ENCODE data around the gene CTDNEP1. TPM values are rescaled to one million over a fixed set of nuclear protein-coding genes. Genes with fewer than 3 reads are reported as not detected.

Gene CTDNEP1
- 184 TPM for polyA plus RNA-seq (ENCODE audit: insufficient read length)

- DNase-seq: peak; percentile 100
Measured at GRCh38 chr17:7251661-7252175, at the start of gene CTDNEP1. CTDNEP1 (minus strand) TSS chr17:7251734; CDS start chr17:7251296, 438 bp downstream.

DNA sequence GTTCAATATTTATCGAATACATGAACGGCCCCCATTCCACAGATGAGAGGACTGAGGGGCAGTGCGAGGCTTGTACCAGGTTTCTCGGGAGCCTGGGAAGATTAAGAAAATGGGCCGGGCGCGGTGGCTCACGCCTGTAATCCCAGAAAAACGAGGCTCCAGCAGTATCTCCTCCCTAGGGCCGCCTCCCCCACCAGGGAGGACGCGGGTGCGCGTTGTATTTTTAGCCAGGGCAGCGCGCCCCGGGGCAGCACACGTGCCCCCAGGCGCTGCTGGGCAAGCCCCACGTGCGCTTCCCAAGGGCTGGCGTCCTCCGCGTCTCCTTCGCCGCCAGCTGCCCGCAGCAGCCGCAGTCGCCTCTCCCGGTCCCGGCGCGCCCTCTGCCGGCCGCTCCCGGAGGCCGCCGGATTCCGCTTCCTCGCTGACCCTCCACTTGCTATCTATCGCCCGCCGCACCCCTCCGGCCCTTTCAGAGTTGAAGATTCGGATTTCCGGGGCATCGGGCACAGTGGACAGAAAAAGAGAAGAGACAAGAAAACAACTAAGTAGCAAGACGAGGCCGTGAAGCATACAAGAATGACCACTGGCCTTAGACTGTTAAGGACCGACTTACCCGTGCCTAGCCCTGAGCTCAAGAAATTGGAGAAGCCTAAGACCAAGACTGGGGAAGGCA, 44.8 kb upstream of the CTDNEP1 start:
- DNase-seq: peak; percentile 84

GRCh38 chr17:7295230-7296180, 44.0 kb upstream of the CTDNEP1 start:
- DNase-seq: no peak

- peak; percentile 45 for DNase-seq
Measured at GRCh38 chr17:7294614-7295153, 43.1 kb upstream of the CTDNEP1 start, which contains the start of gene YBX2. YBX2 (minus strand) TSS chr17:7294639; CDS start chr17:7294500, 139 bp downstream.

DNA sequence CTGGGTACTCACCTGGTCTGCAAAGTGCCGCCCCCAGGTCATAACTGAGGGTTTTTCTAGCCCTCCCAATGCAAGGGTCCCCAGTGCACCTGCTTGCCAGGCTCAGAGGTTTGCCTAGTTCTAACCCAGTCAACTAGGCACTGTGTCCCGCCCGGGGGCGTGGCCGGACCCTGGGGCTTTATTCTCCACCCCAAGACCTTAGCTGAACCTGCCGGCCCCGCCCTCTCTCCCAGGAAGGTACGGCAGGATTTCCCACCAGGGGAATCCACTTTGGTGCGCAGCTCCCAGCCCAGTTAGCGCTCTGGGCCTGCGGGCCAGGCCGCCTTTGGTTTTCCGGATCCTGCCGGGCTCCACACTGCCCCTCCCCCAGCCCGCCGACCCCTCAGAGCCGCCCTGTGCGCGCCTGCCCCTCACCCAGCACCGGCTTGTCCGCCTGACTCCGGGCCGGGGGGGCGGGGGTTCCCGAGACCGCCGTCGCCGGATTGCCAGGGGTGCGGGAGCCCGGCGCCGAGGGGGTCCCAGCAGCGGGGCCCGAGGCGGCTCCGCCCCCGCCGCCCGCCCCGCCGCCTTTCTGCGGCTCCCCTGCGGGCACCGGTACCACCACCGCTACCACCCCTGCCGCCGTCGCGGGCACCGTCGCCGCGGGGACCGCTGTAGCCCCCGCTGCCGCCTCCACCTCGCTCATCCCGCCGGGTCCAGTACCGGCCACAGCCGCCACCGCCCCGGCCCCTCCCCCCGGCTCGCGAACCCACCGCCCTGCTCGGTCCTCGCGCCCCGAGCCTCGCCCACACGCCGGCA, 42.5 kb upstream of the CTDNEP1 start:
- DNase-seq: no peak

DNA sequence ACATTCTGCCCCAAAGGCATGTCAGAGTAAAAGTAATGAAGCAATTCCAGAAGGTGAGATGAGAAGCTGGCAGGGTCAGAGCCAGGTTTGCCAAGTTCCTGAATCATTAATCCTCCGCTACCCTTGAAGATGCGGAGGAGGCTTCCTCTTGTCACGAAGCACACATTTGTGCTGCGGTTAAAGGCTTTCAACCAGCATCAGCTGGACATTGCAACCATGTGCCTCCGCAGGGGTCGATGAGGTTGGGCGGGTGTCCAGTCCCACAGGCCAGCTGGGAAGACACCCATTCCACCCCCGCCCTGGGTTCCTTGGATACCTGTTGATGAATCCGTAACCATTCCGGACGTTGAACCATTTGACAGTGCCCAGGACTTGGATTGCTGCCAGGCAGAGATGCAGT, 41.6 kb upstream of the CTDNEP1 start:
- DNase-seq: no peak

DNA sequence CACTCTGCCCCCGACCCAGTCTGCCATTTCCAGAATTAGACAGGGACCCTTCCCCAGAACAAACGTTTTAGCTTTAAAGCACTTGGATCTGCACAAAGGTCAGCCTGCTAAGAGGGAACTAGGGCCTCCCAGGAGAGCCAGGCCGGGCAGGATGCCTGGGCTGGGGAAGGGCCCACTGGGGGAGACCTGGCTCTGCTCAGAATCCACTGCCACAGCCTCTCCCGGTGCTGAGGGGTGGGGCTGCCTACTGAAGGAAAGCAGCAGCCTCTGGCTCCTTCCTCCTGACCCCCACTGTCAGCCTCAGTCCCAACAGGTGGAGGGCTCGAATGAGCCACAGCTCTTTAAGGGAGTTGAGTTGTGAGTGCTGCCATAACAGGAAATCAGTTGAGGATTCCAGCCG, 41.2 kb upstream of the CTDNEP1 start:
- DNase-seq: no peak

GRCh38 chr17:7292194-7292593, 40.7 kb upstream of the CTDNEP1 start:
- DNase-seq: no peak

DNA sequence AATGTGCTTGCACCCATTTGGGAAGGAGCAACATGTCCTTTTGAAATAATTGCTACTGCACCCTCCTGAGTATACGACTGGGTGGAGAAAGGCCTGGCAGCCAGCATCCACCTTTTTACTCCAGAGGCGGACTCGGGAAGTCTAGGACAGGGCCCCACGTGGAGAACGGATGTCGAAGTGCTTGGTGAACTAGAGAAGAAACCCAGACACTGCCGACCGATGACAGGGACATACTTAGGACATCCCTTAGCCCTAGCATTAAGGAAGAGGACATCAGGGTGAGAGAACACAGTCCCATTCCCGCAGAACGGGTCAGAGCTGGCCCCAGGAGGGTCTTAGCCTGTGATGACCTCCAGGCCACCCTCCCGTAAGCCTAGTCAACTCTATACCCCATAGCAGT, 39.2 kb upstream of the CTDNEP1 start:
- no peak for DNase-seq

DNA sequence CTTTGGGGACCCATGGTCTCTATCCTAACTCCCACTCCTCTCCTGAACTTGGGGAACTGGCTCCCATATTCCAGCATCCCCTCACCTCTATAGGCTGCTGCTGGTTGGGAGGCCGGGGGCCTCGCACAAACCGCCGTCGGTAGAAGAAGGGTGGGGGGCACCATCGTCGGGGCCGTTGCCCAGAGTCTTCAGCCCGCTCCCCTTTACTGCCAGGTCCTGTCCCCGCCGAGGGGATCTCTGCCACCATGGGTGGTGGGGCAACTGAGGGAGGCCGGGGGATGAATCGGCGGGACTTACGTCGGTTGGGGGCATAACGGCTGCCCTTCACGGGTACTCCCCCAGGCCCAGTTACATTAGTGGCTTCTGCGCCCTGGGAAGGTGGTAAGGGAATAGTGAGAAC, 38.6 kb upstream of the CTDNEP1 start:
- no peak for DNase-seq

GRCh38 chr17:7289256-7290032, 37.9 kb upstream of the CTDNEP1 start:
- no peak for DNase-seq

DNA sequence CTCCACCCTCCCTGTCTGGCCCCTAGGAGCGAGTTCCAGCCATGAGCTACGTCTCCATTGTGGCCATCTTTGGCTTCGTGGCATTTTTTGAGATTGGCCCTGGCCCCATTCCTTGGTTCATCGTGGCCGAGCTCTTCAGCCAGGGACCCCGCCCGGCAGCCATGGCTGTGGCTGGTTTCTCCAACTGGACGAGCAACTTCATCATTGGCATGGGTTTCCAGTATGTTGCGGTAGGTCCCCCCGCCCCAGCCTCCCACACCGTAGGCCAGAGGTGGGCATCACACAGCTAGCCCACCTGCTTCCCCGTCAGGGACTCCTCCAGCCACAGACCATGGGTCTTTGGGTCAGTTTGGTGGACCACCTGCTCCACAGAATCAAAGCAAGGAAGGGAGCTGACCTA, 34.1 kb upstream of the CTDNEP1 start:
- DNase-seq: no peak

DNA sequence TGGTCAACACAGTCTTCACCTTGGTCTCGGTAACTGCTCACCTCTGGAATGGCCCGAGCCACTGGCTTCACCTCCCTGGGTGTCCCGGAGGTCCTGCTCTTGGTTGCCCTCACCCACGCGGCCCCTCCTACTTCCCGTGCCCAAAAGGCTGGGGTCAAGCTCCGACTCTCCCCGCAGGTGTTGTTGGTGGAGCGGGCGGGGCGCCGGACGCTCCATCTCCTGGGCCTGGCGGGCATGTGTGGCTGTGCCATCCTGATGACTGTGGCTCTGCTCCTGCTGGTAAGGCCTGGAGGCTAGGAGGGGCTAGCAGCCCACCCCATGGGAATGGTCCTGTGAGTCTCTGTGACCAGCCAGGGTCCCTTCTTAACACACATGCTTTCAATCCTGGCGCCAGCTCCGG, 33.4 kb upstream of the CTDNEP1 start:
- no peak for DNase-seq

DNA sequence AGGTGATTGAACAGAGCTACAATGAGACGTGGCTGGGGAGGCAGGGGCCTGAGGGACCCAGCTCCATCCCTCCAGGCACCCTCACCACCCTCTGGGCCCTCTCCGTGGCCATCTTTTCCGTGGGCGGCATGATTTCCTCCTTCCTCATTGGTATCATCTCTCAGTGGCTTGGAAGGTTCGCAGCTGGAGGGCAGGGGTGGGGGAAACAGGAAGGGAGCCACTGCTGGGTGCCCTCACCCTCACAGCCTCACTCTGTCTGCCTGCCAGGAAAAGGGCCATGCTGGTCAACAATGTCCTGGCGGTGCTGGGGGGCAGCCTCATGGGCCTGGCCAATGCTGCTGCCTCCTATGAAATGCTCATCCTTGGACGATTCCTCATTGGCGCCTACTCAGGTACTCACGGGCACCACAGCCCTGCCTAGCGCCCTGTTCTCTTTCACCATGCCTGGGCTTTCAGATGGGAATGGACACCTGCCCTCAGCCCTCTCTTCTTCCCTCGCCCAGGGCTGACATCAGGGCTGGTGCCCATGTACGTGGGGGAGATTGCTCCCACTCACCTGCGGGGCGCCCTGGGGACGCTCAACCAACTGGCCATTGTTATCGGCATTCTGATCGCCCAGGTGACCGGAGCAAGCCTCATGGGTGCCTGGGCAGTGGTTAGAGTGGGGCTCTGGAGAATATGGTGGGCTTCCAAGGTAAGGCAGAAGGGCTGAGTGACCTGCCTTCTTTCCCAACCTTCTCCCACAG, 32.1 kb upstream of the CTDNEP1 start:
- no peak for DNase-seq

DNA sequence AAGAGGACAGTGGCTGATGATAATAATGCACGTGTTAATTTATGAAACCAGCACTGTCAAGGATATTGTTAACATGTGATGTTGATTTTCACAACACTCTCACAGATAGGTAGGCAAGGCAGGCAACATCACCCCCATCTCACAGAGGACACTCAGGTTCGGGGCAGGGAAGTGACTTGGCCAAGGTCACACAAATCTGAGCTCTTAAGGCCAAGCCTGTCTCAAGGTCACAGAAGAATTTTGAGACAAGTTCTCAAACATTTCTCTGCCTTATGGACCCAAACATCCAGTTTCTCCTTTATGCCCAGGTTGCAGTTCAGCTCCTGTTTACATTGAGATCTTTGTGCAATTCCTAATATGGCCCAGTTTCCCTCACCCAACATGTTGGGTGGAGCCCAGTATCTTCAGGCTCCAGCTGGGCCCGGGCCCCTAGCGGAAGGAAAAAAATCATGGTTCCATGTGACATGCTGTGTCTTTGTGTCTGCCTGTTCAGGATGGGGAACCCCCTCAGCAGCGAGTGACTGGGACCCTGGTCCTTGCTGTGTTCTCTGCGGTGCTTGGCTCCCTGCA, 31.3 kb upstream of the CTDNEP1 start:
- no peak for DNase-seq

DNA sequence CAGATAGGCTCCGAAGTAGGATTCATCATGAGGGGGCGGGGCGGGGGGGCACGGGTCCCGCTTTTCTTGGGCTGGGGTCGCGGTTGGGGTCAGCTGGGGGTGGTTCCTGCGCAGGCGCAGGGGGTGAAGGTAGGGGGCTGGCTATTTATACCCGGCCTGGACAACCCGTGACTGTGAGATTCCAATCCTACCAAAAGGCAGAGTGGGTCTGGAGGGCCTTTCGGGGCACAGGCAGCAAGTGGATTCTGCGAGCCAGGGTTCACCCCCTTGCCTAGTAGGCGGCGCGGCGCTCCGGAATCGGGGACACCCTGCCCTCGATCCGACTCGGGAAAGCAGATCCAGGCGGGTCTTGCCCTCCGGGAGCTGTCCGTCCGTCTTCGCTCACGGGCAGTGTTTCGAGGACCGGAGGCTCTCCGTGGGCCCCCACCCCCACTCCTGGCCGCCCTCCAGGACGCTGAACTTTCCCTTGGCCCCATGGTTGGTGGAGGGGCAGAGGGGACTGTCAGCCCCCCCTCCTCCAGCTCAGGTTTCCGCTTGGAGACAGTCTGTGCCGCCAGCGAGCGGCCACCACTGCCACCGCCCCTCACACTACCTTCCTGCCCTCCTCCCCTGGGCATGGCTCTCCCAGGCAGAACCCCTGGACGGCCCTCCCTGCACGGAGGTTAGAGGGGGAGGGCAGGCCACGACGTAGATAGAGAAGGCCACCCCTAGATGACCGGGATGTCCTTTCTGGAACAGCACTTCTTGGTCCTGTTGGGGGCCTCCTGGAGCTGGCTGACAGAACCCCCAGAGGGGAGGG, 30.6 kb upstream of the CTDNEP1 start:
- peak; percentile 34 for DNase-seq

DNA sequence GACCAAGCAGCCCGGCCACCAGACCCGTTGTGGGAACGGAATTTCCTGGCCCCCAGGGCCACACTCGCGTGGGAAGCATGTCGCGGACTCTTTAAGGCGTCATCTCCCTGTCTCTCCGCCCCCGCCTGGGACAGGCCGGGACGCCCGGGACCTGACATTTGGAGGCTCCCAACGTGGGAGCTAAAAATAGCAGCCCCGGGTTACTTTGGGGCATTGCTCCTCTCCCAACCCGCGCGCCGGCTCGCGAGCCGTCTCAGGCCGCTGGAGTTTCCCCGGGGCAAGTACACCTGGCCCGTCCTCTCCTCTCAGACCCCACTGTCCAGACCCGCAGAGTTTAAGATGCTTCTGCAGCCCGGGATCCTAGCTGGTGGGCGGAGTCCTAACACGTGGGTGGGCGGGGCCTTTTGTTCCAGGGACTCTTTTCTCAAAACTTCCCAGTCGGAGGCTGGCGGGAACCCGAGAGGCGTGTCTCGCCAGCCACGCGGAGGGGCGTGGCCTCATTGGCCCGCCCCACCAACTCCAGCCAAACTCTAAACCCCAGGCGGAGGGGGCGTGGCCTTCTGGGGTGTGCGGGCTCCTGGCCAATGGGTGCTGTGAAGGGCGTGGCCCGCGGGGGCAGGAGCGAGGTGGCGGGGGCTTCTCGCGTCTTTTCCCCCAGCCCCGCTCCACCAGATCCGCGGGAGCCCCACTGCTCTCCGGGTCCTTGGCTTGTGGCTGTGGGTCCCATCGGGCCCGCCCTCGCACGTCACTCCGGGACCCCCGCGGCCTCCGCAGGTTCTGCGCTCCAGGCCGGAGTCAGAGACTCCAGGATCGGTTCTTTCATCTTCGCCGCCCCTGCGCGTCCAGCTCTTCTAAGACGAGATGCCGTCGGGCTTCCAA, 29.8 kb upstream of the CTDNEP1 start, which contains the start of gene SLC2A4:
TSS of gene SLC2A4 (plus strand) at position 645 of the 879 bp plus-strand sequence. CDS start at position 862, 217 bp downstream.
- DNase-seq: peak; percentile 87

DNA sequence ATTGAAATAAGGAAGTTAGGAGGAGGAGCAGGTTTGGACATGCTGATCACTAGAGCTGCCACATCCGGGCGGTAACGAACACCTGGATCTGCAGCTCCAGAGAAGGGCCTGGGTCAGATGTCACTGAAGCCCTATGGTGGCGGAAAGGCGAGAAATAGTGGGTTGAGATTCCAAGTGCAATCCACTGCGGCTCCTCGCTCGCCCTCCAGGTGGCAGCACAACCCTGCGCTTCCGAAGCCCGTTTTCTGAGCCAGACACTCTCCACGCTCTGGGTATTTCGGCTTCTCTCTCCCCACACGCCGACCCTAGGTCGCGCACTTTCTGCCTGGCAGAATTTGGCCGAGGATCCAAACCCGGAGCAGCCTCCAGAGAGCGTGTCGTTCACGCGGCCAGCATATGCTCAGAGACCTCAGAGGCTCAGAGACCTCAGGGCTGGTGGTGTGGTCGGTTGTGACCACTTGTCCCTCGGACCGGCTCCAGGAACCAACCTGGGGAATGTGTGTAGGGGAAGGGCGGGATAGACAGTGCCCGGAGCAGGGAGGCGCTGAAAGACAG, 29.1 kb upstream of the CTDNEP1 start:
- peak; percentile 81 for DNase-seq
